BLaER1 (cell line): ENCODE measurements around the gene PEX26.
A peak's percentile ranks its signal among the peaks of the same experiment; 100 is the strongest.
"Not testable (repeated sequence)": the region's sequence is repeated elsewhere in the genome, so short reads cannot be mapped to it uniquely, and the experiment has no call there.

Experiments
- H3K27ac ChIP-seq: shearing (Covaris generic); formaldehyde crosslinking; 2 replicates; pipeline ENCODE4 v1.8.1; 2022
- H3K27me3 ChIP-seq: shearing (Covaris generic); formaldehyde crosslinking; 2 replicates; pipeline ENCODE4 v1.8.1; 2022
- H3K36me3 ChIP-seq: shearing (Covaris generic); formaldehyde crosslinking; 2 replicates; pipeline ENCODE4 v1.8.1; 2022
- H3K4me1 ChIP-seq: shearing (Covaris generic); formaldehyde crosslinking; 2 replicates; pipeline ENCODE4 v1.8.1; 2022
- H3K4me2 ChIP-seq: shearing (Covaris generic); formaldehyde crosslinking; 2 replicates; pipeline ENCODE4 v1.8.1; 2022
- H3K4me3 ChIP-seq: shearing (Covaris generic); formaldehyde crosslinking; 2 replicates; pipeline ENCODE4 v1.8.1; 2022
- H3K9ac ChIP-seq: shearing (Covaris generic); formaldehyde crosslinking; 2 replicates; pipeline ENCODE4 v1.8.1; 2022
- H3K9me3 ChIP-seq: shearing (Covaris generic); formaldehyde crosslinking; 2 replicates; pipeline ENCODE4 v1.8.1; 2022
- H4K20me1 ChIP-seq: shearing (Covaris generic); formaldehyde crosslinking; 2 replicates; pipeline ENCODE4 v1.8.1; 2022
- Cebpa-rat ChIP-seq: shearing (Covaris generic); IDR thresholded peaks from 2 replicates; pipeline ENCODE4 v1.8.1; 2022

The PEX26 gene

DNA sequence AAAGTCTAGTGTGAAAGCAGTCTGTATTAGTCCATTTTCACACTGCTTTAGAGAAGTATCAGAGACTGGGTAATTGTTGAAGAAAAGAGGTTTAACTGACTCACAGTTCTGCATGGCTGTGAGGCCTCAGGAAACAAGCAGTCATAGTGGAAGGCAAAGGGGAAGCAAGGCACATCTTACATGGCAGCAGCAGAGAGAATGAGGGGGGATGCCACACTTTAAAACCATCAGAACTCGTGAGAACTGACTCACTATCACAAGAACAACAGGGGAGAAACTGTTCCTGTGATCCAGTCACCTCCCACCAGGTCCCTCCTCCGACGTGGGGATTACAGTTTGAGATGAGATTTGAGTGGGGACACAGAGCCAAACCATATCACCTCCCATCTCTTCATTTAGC lies 19.0 kb downstream of the PEX26 start:
- Histone ChIP-seq H3K4me2 (no peak overlapping the region), H3K9me3 (peaks cover 4% of the 10 kb centered on the region; the same call in 1 of the 2 replicates), H3K9ac (no peak overlapping the region), H3K27me3 (no peaks in the 10 kb centered on the region), H3K4me3 (no peak overlapping the region), H4K20me1 (no peaks in the 10 kb centered on the region), H3K27ac (no peak overlapping the region), H3K36me3 (peaks cover 64% of the 10 kb centered on the region), H3K4me1 (peaks cover 10% of the 10 kb centered on the region; the same call in 1 of the 2 replicates)
- TF ChIP-seq Cebpa-rat = no peak

DNA sequence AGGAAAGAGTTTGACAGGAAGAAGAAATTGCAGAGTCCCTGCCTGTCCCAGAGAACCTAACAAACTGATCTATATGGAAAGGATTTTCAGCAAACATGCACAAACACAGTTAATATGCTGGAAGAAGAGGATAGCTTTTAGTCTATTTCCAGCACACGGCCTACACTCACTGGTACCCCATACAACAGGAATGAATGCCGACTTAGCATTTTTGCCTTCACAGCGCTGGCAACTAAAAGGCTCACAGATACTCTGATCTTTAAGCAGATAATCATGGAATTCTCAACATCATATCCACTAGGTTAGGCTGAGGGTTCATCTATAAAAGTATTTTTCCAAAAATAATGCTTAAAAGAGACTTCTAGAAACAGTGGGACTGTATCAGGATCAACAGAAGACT lies 23.0 kb downstream of the PEX26 start:
- Histone ChIP-seq H3K4me2 (no peak overlapping the region), H3K4me1 (peaks cover 18% of the 10 kb centered on the region), H3K27ac (no peak overlapping the region), H3K27me3 (peaks cover 7% of the 10 kb centered on the region; the same call in 1 of the 2 replicates), H3K9me3 (peaks cover 20% of the 10 kb centered on the region), H3K36me3 (peaks cover 48% of the 10 kb centered on the region), H4K20me1 (no peaks in the 10 kb centered on the region), H3K4me3 (no peak overlapping the region), H3K9ac (no peak overlapping the region)
- no peak for TF ChIP-seq Cebpa-rat

DNA sequence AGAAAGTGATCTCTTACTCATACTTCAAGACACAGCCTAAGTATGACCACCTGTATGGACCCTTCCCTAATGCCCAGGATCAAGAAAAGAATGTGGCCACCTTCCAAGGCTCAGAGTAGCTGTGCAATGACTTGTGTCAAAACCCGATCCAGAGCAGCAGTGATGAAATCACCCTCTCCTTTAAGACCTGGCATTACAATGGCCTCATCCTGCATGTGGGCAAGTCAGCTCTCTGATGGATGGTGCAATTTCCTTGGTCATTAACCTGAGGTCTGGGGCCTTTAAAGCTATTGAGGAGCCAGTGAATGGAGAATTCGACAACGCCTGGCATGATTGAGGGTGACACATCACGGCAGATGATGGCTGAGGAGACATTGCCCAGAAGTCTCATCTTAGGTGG lies 23.7 kb downstream of the PEX26 start:
- Histone ChIP-seq H3K27ac (no peak overlapping the region), H4K20me1 (no peaks in the 10 kb centered on the region), H3K4me3 (no peak overlapping the region), H3K4me1 (peaks cover 20% of the 10 kb centered on the region), H3K4me2 (no peak overlapping the region), H3K9ac (no peak overlapping the region), H3K27me3 (peaks cover 10% of the 10 kb centered on the region; the same call in 1 of the 2 replicates), H3K36me3 (peaks cover 47% of the 10 kb centered on the region), H3K9me3 (peaks cover 26% of the 10 kb centered on the region)
- TF ChIP-seq Cebpa-rat = no peak

DNA sequence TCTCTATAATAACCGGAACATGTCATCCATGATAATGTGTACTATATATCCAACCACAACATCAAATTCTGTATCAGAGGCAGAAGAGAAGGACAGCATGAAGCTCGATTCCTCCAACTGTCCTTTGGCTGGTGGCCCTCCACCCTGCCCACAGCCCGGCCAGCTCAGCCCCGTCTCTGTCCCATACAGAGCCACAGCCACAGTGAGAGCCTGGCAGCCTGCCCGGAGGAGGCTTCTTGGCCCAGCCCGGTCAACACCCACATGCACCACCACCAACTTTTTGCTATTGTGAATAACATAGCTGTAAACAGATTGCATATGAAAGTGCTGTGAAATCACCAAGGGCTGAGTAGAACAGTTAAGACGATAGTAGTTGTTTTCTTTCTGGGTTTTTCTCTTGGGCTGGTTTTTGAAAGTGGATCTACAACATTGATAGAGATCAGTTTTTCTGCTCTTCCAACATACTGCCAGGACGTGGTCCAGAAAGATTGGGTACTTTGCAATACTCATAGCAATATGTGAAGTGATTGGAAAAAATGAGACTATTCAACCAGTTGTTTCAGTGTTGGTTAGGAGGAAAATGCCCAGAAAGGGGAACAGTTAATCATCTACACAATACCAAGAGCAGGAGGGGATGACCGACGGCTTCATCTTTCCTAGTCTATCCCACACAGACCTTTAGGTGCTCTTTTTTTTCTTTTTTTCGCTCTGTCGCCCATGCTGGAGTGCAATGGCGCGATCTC lies 25.9 kb downstream of the PEX26 start:
- Histone ChIP-seq H3K4me3 (no peak overlapping the region), H3K4me2 (peak overlapping the region; percentile 48), H3K27ac (no peak overlapping the region), H3K9me3 (peaks cover 46% of the 10 kb centered on the region), H4K20me1 (no peaks in the 10 kb centered on the region), H3K27me3 (peaks cover 15% of the 10 kb centered on the region; the same call in 1 of the 2 replicates), H3K9ac (no peak overlapping the region), H3K4me1 (peaks cover 27% of the 10 kb centered on the region), H3K36me3 (peaks cover 38% of the 10 kb centered on the region)
- no peak for TF ChIP-seq Cebpa-rat

DNA sequence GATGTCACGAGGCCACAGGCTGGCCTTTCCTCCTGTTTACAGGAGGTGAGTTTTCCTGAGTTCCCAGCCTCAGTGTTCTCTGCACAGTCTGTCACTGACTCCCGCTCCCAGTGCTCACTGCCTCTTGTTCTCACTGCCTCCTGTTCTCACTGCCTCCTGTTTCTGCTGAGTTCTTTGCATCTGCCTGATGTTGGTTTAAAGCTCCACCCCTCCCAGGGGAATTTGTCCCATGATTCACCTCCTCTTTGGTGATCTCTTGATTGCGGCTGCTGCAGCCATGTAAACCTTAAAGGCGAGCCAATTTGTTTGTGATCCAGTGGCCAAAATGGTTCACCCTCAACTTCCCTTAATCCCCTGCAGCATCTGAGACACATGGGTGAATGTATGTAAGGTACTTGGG lies 26.8 kb downstream of the PEX26 start:
- TF ChIP-seq Cebpa-rat = no peak
- peak overlapping the region; percentile 48 for H3K4me2 ChIP-seq

DNA sequence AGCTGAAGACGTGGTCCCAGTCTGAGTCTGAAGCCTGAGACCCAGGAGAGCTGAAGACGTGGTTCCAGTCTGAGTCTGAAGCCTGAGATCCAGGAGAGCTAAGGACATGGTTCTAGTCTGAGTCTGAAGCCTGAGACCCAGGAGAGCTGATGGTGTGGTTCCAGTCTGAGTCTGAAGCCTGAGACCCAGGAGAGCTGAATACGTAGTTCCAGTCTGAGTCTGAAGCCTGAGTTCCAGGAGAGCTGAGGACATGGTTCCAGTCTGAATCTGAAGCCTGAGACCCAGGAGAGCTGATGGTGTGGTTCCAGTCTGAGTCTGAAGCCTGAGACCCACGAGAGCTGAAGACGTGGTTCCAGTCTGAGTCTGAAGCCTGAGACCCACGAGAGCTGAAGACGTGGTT lies 28.2 kb downstream of the PEX26 start:
- H3K4me3 ChIP-seq = 0 out of 2 replicates have a peak overlapping the region, but pooled peaks have one; percentile 11

More for the DNA sequence above, 26.8 kb downstream of the PEX26 start:
- Histone ChIP-seq H3K9ac (no peak overlapping the region), H3K4me1 (peaks cover 31% of the 10 kb centered on the region), H3K36me3 (peaks cover 37% of the 10 kb centered on the region), H3K9me3 (peaks cover 51% of the 10 kb centered on the region), H4K20me1 (peaks cover under 1% of the 10 kb centered on the region; the same call in 1 of the 2 replicates), H3K4me3 (no peak overlapping the region), H3K27ac (no peak overlapping the region), H3K27me3 (peaks cover 18% of the 10 kb centered on the region; the same call in 1 of the 2 replicates)

DNA sequence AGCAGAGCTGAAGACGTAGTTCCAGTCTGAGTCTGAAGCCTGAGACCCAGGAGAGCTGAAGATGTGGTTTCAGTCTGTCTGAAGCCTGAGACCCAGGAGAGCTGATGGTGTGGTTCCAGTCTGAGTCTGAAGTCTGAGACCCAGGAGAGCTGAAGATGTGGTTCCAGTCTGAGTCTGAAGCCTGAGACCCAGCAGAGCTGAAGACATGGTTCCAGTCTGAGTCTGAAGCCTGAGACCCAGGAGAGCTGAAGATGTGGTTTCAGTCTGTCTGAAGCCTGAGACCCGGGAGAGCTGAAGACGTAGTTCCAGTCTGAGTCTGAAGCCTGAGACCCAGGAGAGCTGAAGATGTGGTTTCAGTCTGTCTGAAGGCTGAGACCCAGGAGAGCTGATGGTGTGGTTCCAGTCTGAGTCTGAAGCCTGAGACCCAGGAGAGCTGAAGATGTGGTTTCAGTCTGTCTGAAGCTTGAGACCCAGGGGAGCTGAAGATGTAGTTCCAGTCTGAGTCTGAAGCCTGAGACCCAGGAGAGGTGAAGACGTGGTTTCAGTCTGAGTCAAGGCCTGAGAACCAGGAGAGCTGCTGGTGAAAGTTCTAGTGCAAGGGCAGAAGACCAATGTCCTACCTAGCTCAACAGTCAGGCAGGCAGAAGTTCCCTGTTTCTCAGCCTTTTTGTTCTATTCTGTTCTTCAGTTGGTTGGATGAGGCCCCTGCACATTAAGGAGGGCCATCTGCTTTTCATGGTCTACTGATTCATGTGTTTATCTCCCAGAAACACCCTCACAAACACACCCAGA lies 29.0 kb downstream of the PEX26 start:
- Histone ChIP-seq H3K36me3 (peaks cover 20% of the 10 kb centered on the region), H3K27me3 (peaks cover 38% of the 10 kb centered on the region), H3K9me3 (peaks cover 51% of the 10 kb centered on the region), H4K20me1 (peaks cover 20% of the 10 kb centered on the region), H3K4me1 (peaks cover 52% of the 10 kb centered on the region)
- not testable (repeated sequence) for H3K27ac ChIP-seq, H3K4me3 ChIP-seq, H3K4me2 ChIP-seq, H3K9ac ChIP-seq

More for the DNA sequence above, 28.2 kb downstream of the PEX26 start:
- Histone ChIP-seq H3K27me3 (peaks cover 30% of the 10 kb centered on the region), H3K4me2 (0 out of 2 replicates have a peak overlapping the region, but pooled peaks have one; percentile 9), H3K36me3 (peaks cover 27% of the 10 kb centered on the region), H4K20me1 (peaks cover 12% of the 10 kb centered on the region), H3K4me1 (peaks cover 44% of the 10 kb centered on the region), H3K9me3 (peaks cover 51% of the 10 kb centered on the region)
- not testable (repeated sequence) for H3K9ac ChIP-seq, H3K27ac ChIP-seq

DNA sequence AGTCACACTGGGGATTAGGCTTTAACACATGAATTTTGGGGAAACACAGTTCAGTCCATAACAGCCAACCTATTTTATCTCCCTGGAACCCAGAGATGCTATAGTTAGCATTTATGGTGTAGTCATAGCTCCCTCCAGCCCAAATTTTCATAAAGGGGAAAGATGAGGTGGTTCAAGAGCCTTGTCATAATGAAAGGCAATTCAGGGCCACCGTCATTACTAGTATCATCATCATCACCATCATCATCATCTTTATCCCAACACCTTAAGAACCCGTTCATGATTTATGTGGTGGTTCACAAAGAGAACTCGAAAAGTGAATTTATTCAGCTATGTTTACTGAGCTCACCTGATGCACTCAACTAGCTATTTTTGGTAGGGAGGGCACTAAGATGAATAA lies 30.4 kb downstream of the PEX26 start:
- Histone ChIP-seq H3K9me3 (peaks cover 51% of the 10 kb centered on the region), H4K20me1 (peaks cover 34% of the 10 kb centered on the region), H3K4me1 (peaks cover 66% of the 10 kb centered on the region), H3K27ac (no peak overlapping the region), H3K27me3 (peaks cover 44% of the 10 kb centered on the region), H3K4me2 (no peak overlapping the region), H3K4me3 (no peak overlapping the region; the same call in 1 of the 2 replicates), H3K9ac (no peak overlapping the region), H3K36me3 (peaks cover 13% of the 10 kb centered on the region)
- TF ChIP-seq Cebpa-rat = no peak

DNA sequence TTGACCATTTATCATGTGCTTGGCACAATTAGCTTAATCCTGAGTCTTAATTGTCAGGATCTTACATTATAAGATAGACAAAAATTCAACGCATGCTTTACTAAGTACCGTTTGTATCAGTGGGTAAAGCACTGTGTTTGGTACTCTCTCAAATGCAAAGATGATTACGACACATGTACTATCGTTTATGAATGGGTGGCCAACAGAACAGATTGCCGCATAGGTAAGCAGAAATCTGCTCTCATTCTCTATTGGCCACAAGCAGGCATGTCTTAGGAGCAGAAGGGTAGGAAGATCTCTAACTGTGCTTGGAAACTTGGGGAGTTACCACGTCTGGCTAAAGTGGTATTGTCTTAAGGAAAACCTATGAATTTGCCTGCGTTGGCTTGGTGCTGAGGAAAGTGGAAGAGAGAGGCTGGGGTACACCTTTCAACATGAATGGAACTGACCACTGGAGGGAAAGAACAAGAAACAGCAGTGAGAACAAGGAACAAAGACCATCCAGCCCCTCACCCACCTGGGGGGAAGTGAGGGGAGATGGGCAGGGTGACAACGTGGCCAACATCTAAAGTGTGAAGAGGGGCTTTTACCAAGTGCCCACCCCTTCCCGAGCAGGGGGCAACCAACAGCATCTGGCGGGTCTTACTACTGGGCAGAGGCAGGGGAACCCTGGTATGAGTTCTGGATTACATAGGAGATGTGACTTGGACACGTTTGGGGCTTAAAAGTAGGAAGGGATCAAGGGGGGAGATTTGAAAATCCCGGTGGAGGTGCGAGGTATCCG lies 31.8 kb downstream of the PEX26 start:
- peaks cover 45% of the 10 kb centered on the region for H3K27me3 ChIP-seq
- TF ChIP-seq Cebpa-rat = no peak
- H3K9ac ChIP-seq = no peak overlapping the region
- H3K9me3 ChIP-seq = peaks cover 45% of the 10 kb centered on the region
- no peak overlapping the region for H3K27ac ChIP-seq
- H4K20me1 ChIP-seq = peaks cover 48% of the 10 kb centered on the region
- H3K4me2 ChIP-seq = peak overlapping the region; percentile 96
- peak overlapping the region; percentile 66 for H3K4me3 ChIP-seq
- H3K36me3 ChIP-seq = peaks cover 13% of the 10 kb centered on the region
- peaks cover 72% of the 10 kb centered on the region for H3K4me1 ChIP-seq
